Astrocyte of the spinal cord (primary cell): ENCODE results near the gene TMIGD2.

Source experiments
- DNase-seq: peaks from one replicate; pipeline ENCODE4 v3.0.0; 2011; ENCODE audit warnings: low read depth, low spot score
- H3K4me3 ChIP-seq: 2 replicates; pipeline ENCODE4 v1.5.1; 2011; ENCODE audit warnings: low read depth, mild to moderate bottlenecking, low read length, moderate library complexity
- CTCF ChIP-seq: IDR thresholded peaks from 2 replicates; pipeline ENCODE4 v1.5.1; 2012; ENCODE audit warnings: low read depth, mild to moderate bottlenecking, low read length, inconsistent platforms
- in situ Hi-C: cut with HindIII; loops from 2 replicates; pipeline ENCODE4 v1.10.0; 2017; ENCODE audit warnings: low sequenced_read_pairs

TMIGD2 gene

GRCh38 chr19:4304538-4305256 lies 2.5 kb upstream of the TMIGD2 start, which contains the start of gene FSD1:
FSD1 (plus strand) TSS chr19:4304598; CDS start chr19:4304747, 149 bp downstream.
- TF ChIP-seq CTCF, result no peak
- in situ Hi-C loops, result no loop called here
- DNase-seq, result peak; percentile 42
- H3K4me3 ChIP-seq, result peak within 1 kb of the TSS; percentile 47

- H3K4me3 ChIP-seq, result peak overlapping the region; percentile 47
- TF ChIP-seq CTCF, result no peak
- DNase-seq, result no peak
- in situ Hi-C loops, result no loop called here
Measured at GRCh38 chr19:4303819-4304537, 1.8 kb upstream of the TMIGD2 start.

GRCh38 chr19:4301590-4302242 lies 473 bp downstream of the TMIGD2 start:
- TF ChIP-seq CTCF, result no peak
- DNase-seq, result no peak
- in situ Hi-C loops, result no loop called here
- H3K4me3 ChIP-seq, result no peak overlapping the region

- no peak for TF ChIP-seq CTCF
- H3K4me3 ChIP-seq, result no peak overlapping the region
- in situ Hi-C loops, result no loop called here
- DNase-seq, result no peak
Measured at GRCh38 chr19:4300589-4300988, 1.6 kb downstream of the TMIGD2 start.

GRCh38 chr19:4298810-4299550 lies 3.2 kb downstream of the TMIGD2 start:
- in situ Hi-C loops, result no loop called here
- H3K4me3 ChIP-seq, result no peak overlapping the region
- DNase-seq, result no peak
- TF ChIP-seq CTCF, result no peak
